ENCODE measurements around the gene MRGPRG. TPM values are rescaled to one million over a fixed set of nuclear protein-coding genes. Genes with fewer than 3 reads are reported as not detected.

MRGPRG gene
- total RNA-seq, 2 experiments from 2014 or later, result not detected

DNA sequence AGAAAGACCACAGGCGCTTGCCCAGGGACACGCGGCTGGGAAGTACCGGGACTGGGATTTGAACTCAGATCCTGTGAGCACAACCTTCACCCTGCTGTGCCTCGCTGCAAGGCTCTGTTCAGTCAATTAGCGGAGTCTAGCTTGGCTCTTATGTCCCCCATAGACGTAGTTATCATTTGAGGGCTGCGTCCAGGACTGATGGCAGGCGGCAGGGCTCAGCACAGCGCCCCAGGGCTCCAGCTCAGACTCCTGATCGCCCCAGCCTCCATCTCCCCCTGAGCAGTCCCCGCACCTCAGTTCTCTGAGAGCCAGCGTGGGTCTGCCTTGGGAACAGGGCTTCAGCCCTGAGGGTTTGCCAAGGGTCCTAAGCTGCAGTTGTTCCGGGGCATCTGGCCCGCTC is 19.8 kb downstream of the MRGPRG start:
- H3K4me2 ChIP-seq (ENCODE audit: low read length), result no peak overlapping the region
- no peaks in the 10 kb centered on the region for H3K9me2 ChIP-seq (ENCODE audit: insufficient read depth, low read length)
- intact Hi-C loops (cut with micrococcal nuclease; ENCODE audit: unreplicated experiment), result no loop called here
- no peaks in the 10 kb centered on the region for H3K4me1 ChIP-seq (ENCODE audit: insufficient read depth, low read length, poor library complexity, severe bottlenecking)
- H3K9me3 ChIP-seq (ENCODE audit: low read length), result no peaks in the 10 kb centered on the region
- POLR2A ChIA-PET, result no interaction called here
- no peak overlapping the region for H3K4me3 ChIP-seq (ENCODE audit: low read depth, low read length, poor library complexity, severe bottlenecking)
- DNase-seq (ENCODE audit: low spot score), result no peak
- CTCF ChIA-PET (ENCODE audit: unreplicated experiment), result no interaction called here
- H3K79me2 ChIP-seq (ENCODE audit: insufficient read depth, low read depth, low read length), result no peaks in the 10 kb centered on the region
- no peak overlapping the region for H3K27ac ChIP-seq (ENCODE audit: low read depth, low read length, poor library complexity, severe bottlenecking)
- no peaks in the 10 kb centered on the region for H4K20me1 ChIP-seq (ENCODE audit: insufficient read depth, low read length)
- no peak overlapping the region for H2AFZ ChIP-seq (ENCODE audit: low read length)
- BruUV-seq (replicated peaks), result no TSS peak
- H3K36me3 ChIP-seq (ENCODE audit: insufficient read depth, low read length), result no peaks in the 10 kb centered on the region
- TF ChIP-seq EZH2phosphoT487 (IDR thresholded peaks at IDR 0.05; ENCODE audit: borderline replicate concordance, low read depth, low read length), result no peak
- TF ChIP-seq, protein P1, sequence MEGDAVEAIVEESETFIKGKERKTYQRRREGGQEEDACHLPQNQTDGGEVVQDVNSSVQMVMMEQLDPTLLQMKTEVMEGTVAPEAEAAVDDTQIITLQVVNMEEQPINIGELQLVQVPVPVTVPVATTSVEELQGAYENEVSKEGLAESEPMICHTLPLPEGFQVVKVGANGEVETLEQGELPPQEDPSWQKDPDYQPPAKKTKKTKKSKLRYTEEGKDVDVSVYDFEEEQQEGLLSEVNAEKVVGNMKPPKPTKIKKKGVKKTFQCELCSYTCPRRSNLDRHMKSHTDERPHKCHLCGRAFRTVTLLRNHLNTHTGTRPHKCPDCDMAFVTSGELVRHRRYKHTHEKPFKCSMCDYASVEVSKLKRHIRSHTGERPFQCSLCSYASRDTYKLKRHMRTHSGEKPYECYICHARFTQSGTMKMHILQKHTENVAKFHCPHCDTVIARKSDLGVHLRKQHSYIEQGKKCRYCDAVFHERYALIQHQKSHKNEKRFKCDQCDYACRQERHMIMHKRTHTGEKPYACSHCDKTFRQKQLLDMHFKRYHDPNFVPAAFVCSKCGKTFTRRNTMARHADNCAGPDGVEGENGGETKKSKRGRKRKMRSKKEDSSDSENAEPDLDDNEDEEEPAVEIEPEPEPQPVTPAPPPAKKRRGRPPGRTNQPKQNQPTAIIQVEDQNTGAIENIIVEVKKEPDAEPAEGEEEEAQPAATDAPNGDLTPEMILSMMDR (conservative IDR thresholded peaks at IDR 0.05; ENCODE audit: low read length), result no peak

DNA sequence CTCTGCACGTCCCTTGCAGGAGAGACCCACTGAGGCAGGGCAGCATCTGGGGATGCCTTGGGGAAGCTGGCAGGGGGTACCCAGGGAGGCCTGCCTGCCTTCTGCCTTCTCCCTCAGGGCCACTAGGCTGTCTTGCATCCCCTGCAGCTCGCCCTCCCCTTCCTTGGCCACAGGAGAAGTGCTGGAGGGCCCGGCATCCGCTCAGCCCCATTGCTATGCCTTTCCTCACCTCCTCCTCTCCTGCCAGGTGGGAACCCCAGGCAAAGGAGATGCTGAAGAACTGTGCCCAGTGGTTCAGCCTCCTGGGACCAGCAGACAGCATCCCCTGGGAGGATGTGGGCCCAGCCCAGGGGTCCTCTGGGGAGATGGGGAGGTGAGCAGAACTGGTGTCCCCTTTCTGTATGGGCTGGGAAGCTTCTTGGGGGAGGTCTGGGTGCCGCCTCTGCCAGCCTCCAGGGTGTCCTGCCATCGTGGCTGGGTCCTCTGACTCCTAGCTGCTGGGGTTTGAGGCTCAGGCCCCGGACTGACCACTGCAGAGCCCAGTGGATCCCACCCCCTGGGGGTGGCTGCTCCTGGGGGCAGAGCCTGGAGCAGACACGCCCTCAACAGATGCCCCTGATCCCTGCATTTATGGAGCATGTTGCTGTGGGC is 20.6 kb downstream of the MRGPRG start:
- H3K36me3 ChIP-seq (ENCODE audit: insufficient read depth, low read length), result no peaks in the 10 kb centered on the region
- TF ChIP-seq EZH2phosphoT487 (IDR thresholded peaks at IDR 0.05; ENCODE audit: borderline replicate concordance, low read depth, low read length), result no peak
- TF ChIP-seq, protein P1 (conservative IDR thresholded peaks at IDR 0.05; ENCODE audit: low read length), result no peak
- no peaks in the 10 kb centered on the region for H3K4me1 ChIP-seq (ENCODE audit: insufficient read depth, low read length, poor library complexity, severe bottlenecking)
- intact Hi-C loops (cut with micrococcal nuclease; ENCODE audit: unreplicated experiment), result no loop called here
- H3K9me2 ChIP-seq (ENCODE audit: insufficient read depth, low read length), result no peaks in the 10 kb centered on the region
- ChIA-PET CTCF (ENCODE audit: unreplicated experiment) (no interaction called here), POLR2A (no interaction called here)
- no peaks in the 10 kb centered on the region for H4K20me1 ChIP-seq (ENCODE audit: insufficient read depth, low read length)
- no peak overlapping the region for H3K4me3 ChIP-seq (ENCODE audit: low read depth, low read length, poor library complexity, severe bottlenecking)
- H3K4me2 ChIP-seq (ENCODE audit: low read length), result no peak overlapping the region
- no peak overlapping the region for H2AFZ ChIP-seq (ENCODE audit: low read length)
- no TSS peak for BruUV-seq (replicated peaks)
- DNase-seq (ENCODE audit: low spot score), result no peak
- no peak overlapping the region for H3K27ac ChIP-seq (ENCODE audit: low read depth, low read length, poor library complexity, severe bottlenecking)
- no peaks in the 10 kb centered on the region for H3K79me2 ChIP-seq (ENCODE audit: insufficient read depth, low read depth, low read length)
- H3K9me3 ChIP-seq (ENCODE audit: low read length), result no peaks in the 10 kb centered on the region

DNA sequence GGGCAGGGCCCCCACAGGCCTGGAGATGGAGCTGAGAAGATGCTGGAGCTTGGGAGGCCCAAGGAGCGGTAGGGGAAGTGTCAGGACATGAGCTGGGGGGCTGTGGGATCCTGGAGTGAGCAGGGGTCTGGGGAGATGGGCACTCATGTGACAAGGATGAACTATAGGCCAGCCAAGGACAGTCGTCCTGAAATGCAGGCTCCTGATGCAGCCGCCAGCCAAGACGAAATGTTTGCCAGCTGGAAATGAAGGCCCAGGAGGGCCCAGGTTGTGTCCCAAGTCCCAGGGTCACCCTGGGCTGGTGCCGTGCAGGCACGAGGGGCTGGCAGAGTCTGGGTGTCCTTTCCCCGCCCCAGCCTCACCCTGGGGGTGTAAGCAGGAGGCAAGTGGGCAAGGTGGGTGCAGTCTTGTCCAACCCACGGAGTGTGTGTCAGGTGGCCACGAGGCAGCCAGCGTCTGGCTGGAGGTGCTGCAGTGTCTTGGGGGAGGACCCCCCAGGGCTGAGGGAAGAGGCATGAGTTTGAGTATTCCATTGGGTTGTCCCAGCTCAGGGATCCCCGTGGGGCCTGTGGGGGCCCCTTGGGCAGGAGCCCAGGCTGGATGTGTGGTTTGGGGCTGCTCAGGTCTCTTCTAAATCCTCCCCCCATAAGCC is 21.4 kb downstream of the MRGPRG start:
- TF ChIP-seq, protein P1 (conservative IDR thresholded peaks at IDR 0.05; ENCODE audit: low read length), result no peak
- H3K9me2 ChIP-seq (ENCODE audit: insufficient read depth, low read length), result no peaks in the 10 kb centered on the region
- no peak overlapping the region for H2AFZ ChIP-seq (ENCODE audit: low read length)
- POLR2A ChIA-PET, result no interaction called here
- no TSS peak for BruUV-seq (replicated peaks)
- no peaks in the 10 kb centered on the region for H3K36me3 ChIP-seq (ENCODE audit: insufficient read depth, low read length)
- no peak for DNase-seq (ENCODE audit: low spot score)
- no peak overlapping the region for H3K27ac ChIP-seq (ENCODE audit: low read depth, low read length, poor library complexity, severe bottlenecking)
- H3K9me3 ChIP-seq (ENCODE audit: low read length), result no peaks in the 10 kb centered on the region
- CTCF ChIA-PET (ENCODE audit: unreplicated experiment), result no interaction called here
- no peaks in the 10 kb centered on the region for H3K79me2 ChIP-seq (ENCODE audit: insufficient read depth, low read depth, low read length)
- no peaks in the 10 kb centered on the region for H4K20me1 ChIP-seq (ENCODE audit: insufficient read depth, low read length)
- intact Hi-C loops (cut with micrococcal nuclease; ENCODE audit: unreplicated experiment), result no loop called here
- no peak overlapping the region for H3K4me2 ChIP-seq (ENCODE audit: low read length)
- no peaks in the 10 kb centered on the region for H3K4me1 ChIP-seq (ENCODE audit: insufficient read depth, low read length, poor library complexity, severe bottlenecking)
- no peak overlapping the region for H3K4me3 ChIP-seq (ENCODE audit: low read depth, low read length, poor library complexity, severe bottlenecking)
